Activated naive CD4-positive, alpha-beta T cell treated with Interleukin-2 at 50 U/mL for 16 hours (primary cell): Measurements from ENCODE around the gene PTPRN2.

Experiments used
- DNase-seq: peaks from one replicate; pipeline ENCODE4 v3.0.0-alpha.2; 2020

Gene PTPRN2

DNA sequence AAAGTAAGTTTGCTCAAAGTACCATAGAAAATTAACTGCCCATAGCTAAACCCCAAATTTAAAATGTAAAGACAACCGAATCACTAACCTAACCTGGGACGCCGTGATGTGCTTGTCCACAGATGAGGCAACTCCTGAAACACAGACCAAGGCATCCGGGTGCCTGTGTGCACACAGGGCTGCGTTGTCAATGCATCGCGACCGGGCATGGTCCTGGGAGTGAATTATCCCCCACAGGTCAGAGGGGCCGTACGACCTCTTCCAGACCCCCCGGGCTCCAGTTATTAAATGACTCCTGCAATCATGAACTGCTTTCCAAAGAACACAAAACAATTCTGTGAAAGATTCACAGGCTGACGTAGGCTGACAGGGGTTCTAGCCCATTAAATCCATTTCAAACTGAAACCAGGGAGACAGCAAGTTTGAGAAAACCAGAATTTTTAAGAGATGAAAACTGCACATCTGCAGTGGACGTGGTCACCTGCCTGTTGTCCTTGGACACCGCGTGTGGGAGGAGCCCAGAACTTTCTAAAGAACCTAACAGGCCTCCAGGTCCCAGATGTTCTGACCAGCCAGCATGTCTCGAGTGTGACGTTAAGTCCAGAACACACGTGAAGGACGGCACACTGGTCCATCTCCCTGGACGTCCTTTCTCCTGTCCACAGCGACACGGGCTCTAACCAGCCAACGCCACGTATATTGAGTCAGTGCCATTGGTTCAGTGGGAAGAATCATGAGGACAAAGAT lies 953.0 kb downstream of the PTPRN2 start:
- DNase-seq, result no peak

DNA sequence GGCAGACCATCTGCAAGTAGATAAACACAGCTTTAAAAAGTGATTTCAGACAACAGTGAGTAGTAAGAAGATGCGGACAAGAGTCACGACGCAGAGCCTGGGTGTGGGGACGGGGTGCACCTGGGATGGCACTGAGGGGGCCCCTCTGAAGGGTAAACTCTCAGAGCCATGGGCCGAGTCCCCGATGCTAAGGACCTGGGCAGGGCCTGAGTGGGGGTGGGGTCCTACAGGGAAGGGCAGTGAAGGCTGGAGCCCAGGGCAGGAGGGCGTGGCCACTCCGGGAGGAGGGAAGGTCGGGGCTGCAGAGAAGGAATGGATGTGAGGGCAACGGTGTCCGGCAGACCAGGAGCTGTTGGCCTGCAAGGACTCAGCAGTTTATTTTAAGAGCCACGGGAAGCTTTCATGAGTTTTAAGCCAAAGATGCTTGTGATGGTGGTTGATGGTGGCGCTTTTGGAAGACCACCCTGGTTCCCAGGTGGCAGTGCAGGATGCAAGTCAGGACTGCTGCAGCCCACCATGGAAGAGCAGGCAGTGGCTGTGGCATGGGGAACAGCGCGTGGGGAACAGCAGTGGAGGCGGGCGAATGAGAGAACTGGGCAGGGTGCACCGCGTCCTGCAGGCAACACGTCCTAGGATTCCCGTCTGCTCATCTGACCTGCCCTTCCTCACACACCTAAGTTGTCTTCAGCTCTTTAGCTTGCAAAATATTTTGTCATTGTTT lies 954.0 kb downstream of the PTPRN2 start:
- DNase-seq, result no peak

DNA sequence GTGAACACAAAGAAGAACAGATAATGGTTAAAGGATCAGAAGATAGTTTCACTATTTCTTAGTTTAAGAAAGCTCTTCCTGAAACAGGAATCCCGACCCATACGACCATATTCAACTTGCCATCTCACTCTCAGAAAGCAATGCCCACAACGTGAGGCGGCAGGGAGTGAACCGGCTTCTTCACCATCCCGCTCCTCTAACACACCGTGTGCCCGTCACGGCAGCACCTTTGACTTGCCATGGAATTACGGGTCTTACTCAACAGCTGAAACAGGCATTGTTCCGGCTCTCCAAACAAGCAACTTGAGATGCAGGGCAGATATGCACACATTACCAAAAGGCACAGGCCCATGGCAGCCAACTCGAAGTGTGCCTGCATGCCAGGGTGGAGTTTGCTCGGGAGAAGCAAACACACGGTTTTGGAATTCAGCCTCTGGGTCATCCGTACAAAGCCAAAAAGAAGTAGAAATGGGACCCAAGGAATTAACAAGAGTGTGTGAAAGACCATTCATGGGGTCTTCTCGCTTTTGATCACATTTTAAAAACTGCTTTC lies 957.2 kb downstream of the PTPRN2 start:
- no peak for DNase-seq

DNA sequence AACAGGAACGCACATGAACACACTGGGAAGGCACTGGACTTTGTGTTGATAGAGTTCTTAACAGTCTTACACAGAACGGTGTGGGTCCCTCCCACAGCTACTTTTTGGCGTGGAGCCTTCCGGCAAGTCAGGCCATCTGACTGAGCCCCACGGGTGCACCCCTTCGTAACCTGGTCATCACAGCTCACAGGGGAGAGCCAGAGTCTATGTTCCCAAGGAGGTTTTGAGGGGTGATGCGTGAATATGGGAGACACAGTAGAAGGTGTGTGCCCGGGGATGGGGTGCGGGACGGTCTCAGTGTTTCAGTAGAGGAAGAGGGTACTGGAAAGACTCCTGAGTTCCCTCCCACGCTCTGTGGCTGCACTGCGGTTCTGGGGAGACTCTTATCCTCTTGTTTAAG lies 959.2 kb downstream of the PTPRN2 start:
- no peak for DNase-seq

DNA sequence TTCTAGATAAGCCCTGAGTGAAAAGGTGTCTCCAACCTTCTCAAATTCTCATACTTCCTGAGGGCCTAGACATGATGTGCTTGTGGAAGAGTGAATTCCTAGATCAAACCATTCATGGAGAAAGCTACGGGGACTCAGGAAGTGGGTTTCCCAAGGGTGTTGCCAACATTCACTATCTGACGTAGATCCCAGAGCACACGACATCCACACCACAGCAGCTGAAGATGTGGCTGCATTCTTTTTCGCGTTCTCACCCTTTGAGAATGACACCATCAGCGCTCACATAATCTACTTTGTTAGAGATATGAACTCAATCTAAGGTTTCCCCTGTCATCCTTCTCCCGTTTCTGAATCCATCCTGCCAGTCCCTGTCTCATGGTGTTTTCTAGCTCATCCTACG lies 960.0 kb downstream of the PTPRN2 start:
- no peak for DNase-seq

DNA sequence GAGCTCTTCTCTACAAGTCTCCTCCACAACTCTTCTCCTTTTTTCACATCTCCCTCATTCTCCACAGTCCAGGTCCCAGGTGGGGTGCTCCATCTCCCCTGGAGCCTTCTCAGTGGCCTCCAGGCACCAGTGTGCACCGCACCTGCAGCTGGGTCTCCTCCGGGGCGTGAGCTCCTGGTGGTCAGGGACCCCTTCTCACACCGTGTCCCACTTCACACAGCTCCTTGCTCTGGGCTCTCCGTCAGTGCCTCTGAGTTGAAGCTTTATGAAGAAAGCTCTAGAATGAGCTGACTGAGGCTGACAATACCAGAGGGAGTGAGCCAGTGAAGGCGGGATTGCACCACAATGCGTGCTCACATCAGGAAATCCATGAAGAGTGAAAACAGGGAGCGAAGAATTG lies 960.6 kb downstream of the PTPRN2 start:
- no peak for DNase-seq

DNA sequence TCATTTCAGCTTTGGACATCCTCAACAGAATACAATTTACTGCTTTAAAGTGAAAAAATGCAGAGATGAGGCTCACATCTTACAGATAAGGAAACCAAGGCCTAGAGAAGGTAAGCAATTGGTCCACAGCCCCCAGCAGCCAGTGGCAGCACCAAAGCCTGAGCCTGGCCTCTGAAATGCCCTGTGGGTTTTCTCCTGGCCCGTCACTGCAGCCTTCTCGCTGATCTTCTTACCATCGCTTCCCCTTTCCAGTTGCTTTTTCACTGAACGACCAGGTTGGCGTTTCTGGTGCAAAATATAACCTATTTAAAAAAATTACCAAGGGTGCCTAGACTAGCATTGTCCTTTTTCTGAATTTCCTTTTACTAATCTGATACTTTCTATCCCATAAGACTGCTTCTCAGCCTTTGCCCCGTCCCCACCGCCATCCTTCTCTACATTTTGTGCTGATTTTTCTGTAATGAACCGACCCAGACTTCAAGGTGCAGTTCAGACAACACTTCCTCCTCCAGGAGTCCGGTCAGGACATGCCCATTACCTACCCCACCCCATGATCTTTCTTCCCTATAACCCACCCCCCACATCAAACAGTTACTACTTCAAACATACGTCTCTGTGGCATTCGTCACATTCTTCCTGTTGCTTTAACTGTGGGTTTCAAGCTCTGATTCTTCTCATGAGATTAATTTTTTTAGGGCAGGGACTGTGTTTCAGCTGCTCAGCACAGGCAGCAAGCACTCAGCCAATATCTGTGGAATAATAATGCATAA lies 961.5 kb downstream of the PTPRN2 start:
- no peak for DNase-seq

DNA sequence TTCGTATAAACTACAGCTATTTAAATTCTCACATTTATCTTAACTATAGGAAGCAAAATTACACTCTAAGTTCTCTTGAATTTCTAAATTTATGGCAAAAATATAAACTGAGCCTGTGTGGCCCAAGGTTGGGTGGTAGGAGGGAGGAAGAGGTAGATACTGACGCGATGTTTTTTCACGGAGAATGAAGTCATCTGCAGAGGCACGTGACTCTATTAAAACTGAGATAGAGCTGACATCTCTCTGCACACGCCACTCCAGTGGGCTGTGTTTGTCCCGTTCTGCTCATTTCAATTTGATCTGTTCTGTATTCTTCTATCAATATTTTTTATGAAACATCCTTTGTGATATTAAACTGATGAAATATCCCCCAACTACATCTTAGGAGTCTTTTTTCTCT lies 964.1 kb downstream of the PTPRN2 start:
- no peak for DNase-seq

DNA sequence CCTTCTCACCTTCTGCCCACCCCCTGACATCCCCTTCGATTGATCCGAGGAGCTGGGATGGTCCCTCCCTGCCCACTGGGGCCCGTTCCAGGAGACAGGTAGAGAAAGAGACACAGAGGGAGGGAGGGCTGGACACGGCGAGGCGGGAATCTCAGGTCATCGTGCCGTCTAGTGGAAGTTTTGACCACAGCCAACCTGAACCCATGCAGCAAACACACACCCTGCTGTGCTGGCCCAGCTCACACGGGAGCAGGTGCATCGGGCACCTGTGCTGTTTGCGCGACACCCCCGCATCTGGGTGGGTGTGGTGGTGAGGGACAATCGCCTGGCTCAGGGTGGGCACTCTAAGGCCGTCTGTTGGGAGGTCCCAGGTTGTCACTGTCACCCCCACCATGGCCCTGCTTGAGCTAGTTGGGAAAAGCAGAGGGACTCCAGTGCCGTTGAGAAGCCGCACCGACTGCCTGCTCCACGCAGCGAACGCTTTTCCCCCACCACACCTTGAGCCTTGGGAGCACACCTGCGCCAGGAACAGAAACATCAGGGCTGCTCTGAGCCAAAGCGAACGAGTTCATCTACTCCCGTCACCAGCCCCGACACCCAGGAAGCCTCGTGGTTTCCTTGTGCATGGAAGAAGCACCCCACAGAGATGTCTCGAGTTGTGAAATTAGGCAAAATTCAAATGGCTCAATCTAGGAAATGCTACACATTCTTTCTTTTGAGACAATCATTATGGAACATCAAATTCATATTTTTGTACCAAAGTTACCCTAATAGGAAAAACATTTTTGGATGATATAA lies 965.0 kb downstream of the PTPRN2 start:
- no peak for DNase-seq

DNA sequence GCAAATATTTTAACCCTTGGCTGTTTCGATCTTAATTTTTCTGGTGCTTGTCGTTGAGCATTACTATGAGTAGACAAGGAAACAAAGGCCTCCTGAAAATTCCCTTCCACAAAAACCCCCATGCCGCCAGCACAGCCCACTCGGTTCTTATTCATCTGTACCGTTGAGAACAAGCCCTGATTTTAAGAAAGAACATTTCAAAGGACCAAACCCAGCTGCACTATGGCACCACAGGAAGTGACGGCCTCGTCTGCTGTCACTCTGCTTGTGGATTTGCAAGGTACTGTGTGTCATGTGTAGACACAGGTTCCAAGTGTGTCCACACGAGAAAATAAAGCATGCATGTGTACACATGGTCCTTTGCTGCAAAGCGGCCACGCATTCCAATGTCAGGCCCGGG lies 965.6 kb downstream of the PTPRN2 start:
- no peak for DNase-seq

DNA sequence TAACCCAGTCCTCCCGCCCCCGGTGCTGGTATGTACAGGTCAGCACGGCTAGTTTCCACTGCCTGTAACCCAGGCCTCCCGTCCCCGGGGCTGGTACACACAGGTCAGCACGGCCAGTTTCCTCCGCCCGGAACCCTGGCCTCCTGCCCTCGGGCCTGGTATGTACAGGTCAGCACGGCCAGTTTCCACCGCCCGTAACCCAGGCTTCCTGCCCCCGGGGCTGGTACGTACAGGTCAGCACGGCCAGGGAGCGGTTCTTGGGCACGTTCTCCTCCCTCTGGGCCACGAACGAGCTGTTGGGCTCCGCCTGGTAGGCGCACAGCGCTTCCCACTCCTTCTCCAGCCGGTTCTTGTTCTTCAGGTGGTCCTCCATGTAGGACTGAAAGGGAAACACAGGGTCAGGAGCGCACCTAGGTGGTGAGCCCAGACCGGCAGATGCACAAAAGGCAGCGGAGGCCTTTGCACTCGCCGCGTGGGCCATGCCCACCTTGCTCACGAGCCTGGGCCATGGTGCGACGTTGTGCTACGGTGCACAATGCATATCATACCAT lies 966.4 kb downstream of the PTPRN2 start:
- DNase-seq, result no peak

DNA sequence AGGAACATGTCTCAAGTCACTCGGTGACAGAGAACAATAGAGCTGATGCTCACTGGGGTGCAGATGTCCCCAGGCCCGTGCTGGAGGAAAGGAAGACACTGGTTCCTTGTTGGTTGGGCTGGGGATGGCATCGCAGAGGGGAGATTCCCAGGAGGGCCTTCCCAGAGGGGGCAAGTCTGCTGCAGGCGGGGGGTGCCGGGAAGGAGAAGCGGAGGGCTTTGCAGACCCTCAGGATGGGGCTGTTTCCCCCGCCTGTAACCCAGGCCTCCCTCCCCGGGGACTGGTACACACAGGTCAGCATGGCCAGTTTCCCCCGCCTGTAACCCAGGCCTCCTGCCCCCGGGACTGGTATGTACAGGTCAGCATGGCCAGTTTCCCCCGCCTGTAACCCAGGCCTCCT lies 967.0 kb downstream of the PTPRN2 start:
- DNase-seq, result no peak

DNA sequence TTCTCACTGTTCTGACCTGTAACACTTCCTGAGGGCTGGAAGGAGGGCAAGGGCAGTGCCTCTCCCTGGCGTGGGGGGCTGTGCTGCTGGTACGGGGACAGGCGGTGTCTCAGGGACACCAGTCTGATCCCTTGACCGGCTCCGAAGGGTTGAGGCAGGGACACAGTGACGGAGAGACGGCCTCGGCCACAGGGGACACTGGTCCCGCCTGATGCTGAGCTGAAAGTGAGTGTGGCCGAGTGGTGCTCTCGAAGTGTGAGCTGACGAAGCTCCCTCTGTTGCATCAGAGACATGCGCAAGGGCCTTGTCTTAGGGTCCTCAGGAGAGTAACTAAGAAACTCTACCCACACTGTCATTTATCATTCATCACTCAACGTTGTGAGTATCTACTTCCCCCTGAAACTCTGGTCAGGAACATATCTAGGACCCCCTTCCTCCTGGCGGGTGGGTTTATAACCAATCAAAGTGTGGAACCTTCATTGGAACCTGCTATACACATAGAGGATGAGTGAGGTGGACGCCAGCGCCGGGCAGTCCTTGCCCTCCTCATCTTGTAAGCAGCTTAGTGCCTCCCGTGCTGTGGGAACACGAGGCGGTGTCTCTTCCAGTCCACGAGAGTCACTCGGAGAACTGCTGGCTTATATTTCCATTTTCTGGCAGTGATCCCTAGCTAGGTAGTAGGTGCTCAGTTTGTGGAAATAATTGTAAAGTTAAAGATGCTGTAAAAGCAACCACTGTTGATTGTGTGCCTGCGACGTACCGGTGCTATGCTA lies 967.7 kb downstream of the PTPRN2 start:
- DNase-seq, result no peak

DNA sequence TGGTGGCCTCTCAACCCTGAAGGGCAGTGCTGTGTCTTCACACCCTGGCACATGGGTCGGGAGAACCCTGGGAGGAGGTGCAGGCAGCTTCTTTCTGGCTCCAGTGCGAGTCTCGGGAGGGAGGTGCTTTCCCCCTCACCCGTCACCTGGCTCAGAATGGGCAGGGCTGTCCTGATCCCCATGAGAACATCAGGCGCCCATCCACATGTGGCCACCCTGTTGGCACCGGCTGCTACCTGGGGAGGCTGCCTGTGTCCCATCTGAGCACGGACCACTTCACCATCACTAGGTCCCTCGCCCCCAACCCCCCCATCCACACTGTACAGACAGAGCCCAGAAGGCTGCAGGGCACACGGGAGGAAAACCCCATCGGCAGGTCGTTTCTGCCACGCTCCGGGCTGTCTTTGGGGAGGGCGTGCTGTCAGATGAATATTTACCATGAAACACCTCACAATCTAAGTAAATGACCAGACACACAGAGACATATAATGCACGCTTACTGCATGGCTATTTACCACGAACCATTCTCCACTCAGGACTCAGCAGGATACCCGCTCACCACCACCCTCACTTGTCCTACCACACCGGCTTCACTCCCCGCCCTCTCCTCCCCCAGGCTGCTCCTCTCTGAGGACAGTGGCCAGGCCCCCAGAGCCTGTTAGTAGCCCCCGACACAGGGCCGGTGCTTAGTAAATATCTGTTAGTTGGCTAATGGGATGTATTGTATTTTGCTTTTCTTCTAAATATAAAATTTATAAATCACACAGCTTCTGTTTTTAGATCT lies 968.6 kb downstream of the PTPRN2 start:
- DNase-seq, result no peak

DNA sequence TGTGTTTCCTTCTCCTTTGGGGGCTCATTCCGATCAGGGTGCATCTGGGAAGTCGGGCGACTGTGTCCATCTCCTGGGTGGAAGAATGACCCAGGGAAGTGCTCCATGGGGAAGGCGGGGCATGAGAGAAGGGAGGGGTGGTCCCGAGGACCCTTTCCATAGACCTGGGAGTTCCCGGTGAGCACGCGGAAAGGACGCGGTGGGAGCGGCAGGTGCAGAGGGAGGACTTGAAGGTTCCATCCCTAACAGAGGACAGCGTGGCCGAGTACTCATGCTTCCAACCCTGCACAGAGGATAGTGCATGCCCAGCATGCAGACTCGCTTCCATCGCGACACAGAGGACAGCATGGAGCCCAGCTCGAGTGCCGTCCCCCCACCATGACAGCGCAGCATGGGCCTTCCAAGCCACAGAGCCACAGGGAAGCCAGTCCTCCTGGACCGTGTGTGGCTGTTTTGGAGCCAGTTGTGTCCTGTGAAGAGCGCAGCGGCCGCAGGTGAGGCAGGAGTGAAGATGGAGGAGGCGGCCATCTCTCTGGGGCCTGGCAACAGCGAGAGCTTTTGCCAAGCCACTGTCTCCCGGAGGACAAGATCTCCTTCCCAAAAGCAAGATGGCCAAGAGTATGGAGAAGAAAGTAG lies 969.4 kb downstream of the PTPRN2 start:
- DNase-seq, result no peak

DNA sequence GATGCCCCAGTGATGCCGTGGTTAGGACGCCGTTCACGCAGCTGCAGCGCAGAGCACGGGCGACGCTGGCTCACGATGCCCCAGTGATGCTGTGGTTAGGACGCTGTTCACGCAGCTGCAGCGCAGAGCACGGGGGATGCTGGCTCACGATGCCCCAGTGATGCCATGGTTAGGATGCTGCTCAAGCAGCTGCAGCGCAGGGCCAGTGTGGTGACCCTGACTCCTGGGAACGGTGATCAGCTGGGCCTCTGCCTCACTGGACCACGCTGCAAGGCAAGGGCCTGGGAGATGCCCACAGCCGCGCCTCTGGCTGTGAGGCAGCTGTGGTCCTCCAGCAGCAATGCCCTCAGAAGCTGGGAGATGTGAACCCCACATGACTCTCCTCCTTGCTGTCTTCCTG lies 970.2 kb downstream of the PTPRN2 start:
- no peak for DNase-seq

DNA sequence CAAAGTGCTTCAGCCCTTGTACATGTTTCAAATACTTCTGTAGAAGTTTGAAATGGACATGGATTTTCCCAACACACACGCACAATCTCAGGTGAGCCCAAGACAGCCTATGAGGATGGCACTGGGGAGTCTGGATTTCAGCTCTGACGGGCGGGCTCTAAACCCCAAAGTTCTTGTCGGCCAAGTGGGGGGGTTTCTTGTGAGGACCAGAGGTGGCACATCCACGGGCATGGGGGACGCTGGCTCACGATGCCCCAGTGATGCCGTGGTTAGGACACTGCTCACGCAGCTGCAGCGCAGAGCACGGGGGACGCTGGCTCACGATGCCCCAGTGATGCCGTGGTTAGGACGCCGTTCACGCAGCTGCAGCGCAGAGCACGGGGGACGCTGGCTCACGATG lies 970.7 kb downstream of the PTPRN2 start:
- no peak for DNase-seq

DNA sequence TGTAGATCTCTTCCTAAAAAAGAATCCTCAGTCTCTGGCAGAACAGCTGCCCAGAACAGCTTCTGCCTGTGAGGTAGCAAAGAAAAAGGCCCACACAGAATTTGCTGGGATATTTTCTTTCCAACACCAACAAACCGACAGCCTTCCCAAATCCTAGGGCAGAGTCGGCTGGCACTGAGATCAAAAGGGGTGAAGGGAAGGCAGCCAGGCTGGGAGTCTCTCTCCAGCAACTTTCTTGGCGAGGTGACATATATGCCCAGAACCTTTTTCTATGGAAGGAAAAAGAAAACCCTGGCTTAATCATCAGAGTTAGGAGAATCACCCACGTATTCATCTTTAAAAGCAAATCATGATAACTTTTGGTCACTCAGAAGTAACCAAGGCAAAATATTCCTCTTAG lies 971.2 kb downstream of the PTPRN2 start:
- no peak for DNase-seq

DNA sequence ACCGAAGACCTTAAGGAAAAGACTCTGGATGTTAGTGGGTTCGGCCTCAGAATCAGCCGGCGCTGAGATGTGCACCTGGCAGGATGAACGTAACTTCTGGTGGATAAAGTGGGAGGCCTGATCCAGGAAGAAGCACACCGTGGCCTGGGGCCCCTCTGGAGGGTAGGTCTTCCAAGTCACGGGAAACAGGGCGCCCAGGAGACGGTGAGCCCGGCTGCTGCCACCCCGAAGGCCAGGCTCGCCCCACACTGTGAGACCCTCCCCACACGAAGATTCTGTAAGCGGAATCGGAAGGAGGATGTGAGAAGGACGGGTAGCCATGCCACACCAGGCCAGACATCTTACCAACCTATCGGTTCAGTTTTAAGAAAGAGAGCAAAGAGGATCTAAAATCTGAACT lies 971.8 kb downstream of the PTPRN2 start:
- DNase-seq, result no peak

DNA sequence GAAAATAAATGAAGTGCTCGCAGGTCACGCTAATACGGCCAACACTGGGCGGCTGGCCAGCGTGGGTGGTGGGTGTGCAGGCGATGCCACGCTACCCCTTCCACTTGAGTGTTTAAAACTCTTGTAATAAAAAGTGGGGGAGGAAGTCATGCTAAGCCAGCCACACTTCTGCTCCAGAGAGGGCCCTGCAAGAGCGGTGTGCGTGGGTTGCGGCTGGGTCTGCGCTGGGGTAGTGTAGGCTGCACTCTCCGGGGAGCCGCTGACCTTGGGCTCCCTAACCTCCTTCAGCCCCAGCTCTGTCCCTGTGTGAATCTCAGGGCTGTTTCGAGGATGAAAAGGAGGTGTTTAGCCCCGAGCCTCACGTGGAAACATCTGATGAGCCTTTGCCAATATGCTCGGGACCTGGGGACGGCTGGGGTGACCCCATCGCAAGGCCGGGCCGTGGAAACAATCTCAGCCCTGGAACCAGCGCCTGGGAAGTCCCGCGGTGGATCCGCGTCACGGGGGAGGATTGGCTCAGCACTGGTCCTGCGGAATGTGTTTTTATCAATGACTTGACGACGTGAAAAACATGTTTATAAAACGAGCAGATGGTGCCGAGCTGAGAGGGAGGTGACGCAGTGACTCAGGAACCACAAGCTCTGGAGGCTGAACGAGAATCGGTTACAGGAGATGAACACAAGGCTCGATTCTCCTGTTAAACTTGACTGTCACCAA lies 972.4 kb downstream of the PTPRN2 start:
- no peak for DNase-seq
